Measurements from ENCODE around the gene SLC35G1.

SLC35G1 gene

GRCh38 chr10:93951905-93952304, 58.1 kb downstream of the SLC35G1 start:
- no peak for DNase-seq (ENCODE audit: low read depth)

All from activated T-cell treated with anti-CD3 and anti-CD28 coated beads for 24 hours (primary cell).